Neural cell (in vitro differentiated cells): ENCODE measurements around the gene CDHR5. TPM values are rescaled to one million over a fixed set of nuclear protein-coding genes. Genes with fewer than 3 reads are reported as not detected.

ENCODE experiments used
- H2AFZ ChIP-seq: fragments of 200-600, 300-800 bp; sonication (generic), shearing (Covaris generic); 2 replicates; pipeline ENCODE4 v1.6.0; 2014; ENCODE audit warnings: low read depth, mild to moderate bottlenecking, antibody characterized with exemption, low read length, moderate library complexity
- H3F3A ChIP-seq: fragments of 200-600 bp; shearing (Covaris generic); 2 replicates; pipeline ENCODE4 v1.6.1; 2016; ENCODE audit warnings: mild to moderate bottlenecking, moderate library complexity, mixed read lengths, antibody characterized with exemption, low read length; ENCODE audit not compliant: insufficient read depth, poor library complexity, severe bottlenecking
- H3K27ac ChIP-seq: fragments of 200-600, 300-800 bp; sonication (generic), shearing (Covaris generic); 2 replicates; pipeline ENCODE4 v1.5.1; 2014; ENCODE audit warnings: mild to moderate bottlenecking, low read length, moderate library complexity
- H3K27me3 ChIP-seq: fragments of 300-800, 200-600 bp; sonication (generic), shearing (Covaris generic); 2 replicates; pipeline ENCODE4 v1.6.0; 2014; ENCODE audit warnings: mild to moderate bottlenecking, low read depth, low read length, moderate library complexity; ENCODE audit not compliant: insufficient read depth
- H3K36me3 ChIP-seq: fragments of 300-800, 200-600 bp; sonication (generic), shearing (Covaris generic); 2 replicates; pipeline ENCODE4 v1.5.1; 2014; ENCODE audit warnings: mild to moderate bottlenecking, antibody characterized with exemption, low read length, moderate library complexity; ENCODE audit not compliant: insufficient read depth
- H3K4me2 ChIP-seq: fragments of 300-800, 200-600 bp; sonication (generic), shearing (Covaris generic); 2 replicates; pipeline ENCODE4 v1.6.0; 2014; ENCODE audit warnings: mild to moderate bottlenecking, low read length
- H3K4me3 ChIP-seq: fragments of 300-800, 200-600 bp; sonication (generic), shearing (Covaris generic); 2 replicates; pipeline ENCODE4 v1.5.1; 2014; ENCODE audit warnings: mild to moderate bottlenecking, low read length, moderate library complexity
- H3K79me2 ChIP-seq: fragments of 200-600 bp; shearing (Covaris generic); replicated peaks from 2 replicates; pipeline ENCODE4 v1.6.0; 2014; ENCODE audit warnings: mild to moderate bottlenecking, low read length, moderate library complexity; ENCODE audit not compliant: insufficient read depth
- H3K9ac ChIP-seq: fragments of 300-800, 200-600 bp; sonication (generic), shearing (Covaris generic); 2 replicates; pipeline ENCODE4 v1.6.1; 2016; ENCODE audit warnings: mild to moderate bottlenecking, low read length, mixed read lengths
- H3K9me2 ChIP-seq: fragments of 200-600 bp; shearing (Covaris generic); 2 replicates; pipeline ENCODE4 v1.6.1; 2016; ENCODE audit warnings: mild to moderate bottlenecking, low read length, mixed read lengths; ENCODE audit not compliant: insufficient read depth
- H3K9me3 ChIP-seq: fragments of 200-600, 300-800 bp; sonication (generic), shearing (Covaris generic); 2 replicates; pipeline ENCODE4 v1.6.1; 2016; ENCODE audit warnings: mild to moderate bottlenecking, mixed run types, low read length, moderate library complexity, mixed read lengths
- H4K20me1 ChIP-seq: fragments of 200-600 bp; shearing (Covaris generic); 2 replicates; pipeline ENCODE4 v1.6.1; 2016; ENCODE audit warnings: mild to moderate bottlenecking, mixed run types; ENCODE audit not compliant: insufficient read depth
- CTCF ChIP-seq: fragments of 450-650 bp; IDR thresholded peaks from 2 replicates; pipeline ENCODE4 v1.5.1; 2014; ENCODE audit warnings: antibody characterized with exemption, mild to moderate bottlenecking, moderate library complexity; ENCODE audit not compliant: poor library complexity, severe bottlenecking
- EP300 ChIP-seq: fragments of 450-650 bp; conservative IDR thresholded peaks from 2 replicates; pipeline ENCODE4 v1.6.1; 2014; ENCODE audit warnings: antibody characterized with exemption, mild to moderate bottlenecking, moderate library complexity; ENCODE audit not compliant: poor library complexity, severe bottlenecking
- EZH2 ChIP-seq: fragments of 200-600, 300-800 bp; shearing (Covaris generic), sonication (generic); IDR thresholded peaks from 2 replicates; pipeline ENCODE4 v1.6.1; 2014; ENCODE audit warnings: antibody characterized with exemption, low read length, borderline replicate concordance, mild to moderate bottlenecking; ENCODE audit not compliant: insufficient read depth, poor library complexity, severe bottlenecking
- MXI1 ChIP-seq: fragments of 450-650 bp; conservative IDR thresholded peaks from 2 replicates; pipeline ENCODE4 v1.6.1; 2014; ENCODE audit warnings: antibody characterized with exemption, mild to moderate bottlenecking; ENCODE audit not compliant: poor library complexity, severe bottlenecking
- POLR2AphosphoS5 ChIP-seq: IDR thresholded peaks from 2 replicates; pipeline ENCODE4 v1.6.1; 2012
- REST ChIP-seq: IDR thresholded peaks from 2 replicates; pipeline ENCODE4 v1.6.1; 2012; ENCODE audit warnings: borderline replicate concordance
- SMC3 ChIP-seq: fragments of 450-650 bp; conservative IDR thresholded peaks from 2 replicates; pipeline ENCODE4 v1.6.1; 2014; ENCODE audit warnings: antibody characterized with exemption, mild to moderate bottlenecking, moderate library complexity; ENCODE audit not compliant: poor library complexity
- TAF1 ChIP-seq: IDR thresholded peaks from 2 replicates; pipeline ENCODE4 v1.6.1; 2012; ENCODE audit warnings: low read depth
- polyA plus RNA-seq: library from polyadenylated mRNA; depleted of rRNA; stranded (reverse); fragments of >200 nt; gene quantifications from 2 replicates; pipeline ENCODE4 v1.2.3, GENCODE V29; 2014
- small RNA-seq, 3 experiments: library from RNA; depleted of rRNA; stranded (forward); fragments of <200 nt; gene quantifications; one replicate each; pipeline ENCODE3, GENCODE V24; 2012

CDHR5 gene
- polyA plus RNA-seq, 1 donor from 2014 or later, result not detected

GRCh38 chr11:567629-568292 lies 57.0 kb downstream of the CDHR5 start:
- no peaks in the 10 kb centered on the region for H3K36me3 ChIP-seq
- no peaks in the 10 kb centered on the region for H3K9me3 ChIP-seq
- H2AFZ ChIP-seq, result no peak overlapping the region
- H3K9ac ChIP-seq, result peak overlapping the region; percentile 39
- H3K4me3 ChIP-seq, result peak overlapping the region; percentile 63
- H4K20me1 ChIP-seq, result no peaks in the 10 kb centered on the region
- H3K79me2 ChIP-seq, result no peaks in the 10 kb centered on the region
- H3K4me2 ChIP-seq, result no peak overlapping the region
- no peaks in the 10 kb centered on the region for H3K9me2 ChIP-seq
- no peaks in the 10 kb centered on the region for H3F3A ChIP-seq
- H3K27me3 ChIP-seq, result no peaks in the 10 kb centered on the region
- TF ChIP-seq SMC3 (no peak), CTCF (no peak), TAF1 (no peak), EP300 (no peak), REST (no peak), POLR2AphosphoS5 (no peak), MXI1 (no peak)
- no peak overlapping the region for H3K27ac ChIP-seq

- no peaks in the 10 kb centered on the region for H3K79me2 ChIP-seq
- no peak overlapping the region for H3K4me2 ChIP-seq
- H3K36me3 ChIP-seq, result no peaks in the 10 kb centered on the region
- no peaks in the 10 kb centered on the region for H3K27me3 ChIP-seq
- H3K27ac ChIP-seq, result no peak overlapping the region
- H2AFZ ChIP-seq, result no peak overlapping the region
- H3K9ac ChIP-seq, result no peak overlapping the region
- no peaks in the 10 kb centered on the region for H3F3A ChIP-seq
- no peaks in the 10 kb centered on the region for H3K9me3 ChIP-seq
- no peaks in the 10 kb centered on the region for H4K20me1 ChIP-seq
- no peak overlapping the region for H3K4me3 ChIP-seq
- TF ChIP-seq POLR2AphosphoS5 (no peak), TAF1 (no peak), EZH2 (no peak), REST (no peak), MXI1 (no peak)
- H3K9me2 ChIP-seq, result no peaks in the 10 kb centered on the region
These were observed 57.6 kb downstream of the CDHR5 start for GRCh38 chr11:567011-567628.

Small RNAs within 50 kb of the gene (small RNA-seq; reads per million reads assigned to genes)
- 184 to 435 (median 219) reads per million in 3 experiments for gene MIR210

Other genes starting within 250 kb of the CDHR5 start
- not detected in 2 replicates for gene PKP3, start 230.7 kb downstream of the CDHR5 start, polyA plus RNA-seq
- gene SIGIRR, start 210.0 kb downstream of the CDHR5 start, polyA plus RNA-seq, result 1.6 and 5.6 TPM in 2 replicates
- gene ANO9, start 182.9 kb downstream of the CDHR5 start, polyA plus RNA-seq, result not detected in 2 replicates
- gene PTDSS2, start 174.7 kb downstream of the CDHR5 start, polyA plus RNA-seq, result 39.1 and 54.3 TPM in 2 replicates
- gene RNH1, start 117.7 kb downstream of the CDHR5 start, polyA plus RNA-seq, result 71.8 and 82.4 TPM in 2 replicates
- gene HRAS, start 89.4 kb downstream of the CDHR5 start, polyA plus RNA-seq, result 119 and 120 TPM in 2 replicates
- 0.76 and 1.3 TPM in 2 replicates for gene LRRC56, start 87.4 kb downstream of the CDHR5 start, polyA plus RNA-seq
- gene LMNTD2, start 64.2 kb downstream of the CDHR5 start, polyA plus RNA-seq, result 0.61 and 3.0 TPM in 2 replicates
- 37.1 and 51.5 TPM in 2 replicates for gene RASSF7, start 64.0 kb downstream of the CDHR5 start, polyA plus RNA-seq
- 8.5 and 12.1 TPM in 2 replicates for gene PHRF1, start 48.5 kb downstream of the CDHR5 start, polyA plus RNA-seq
- gene IRF7, start 9.0 kb downstream of the CDHR5 start, polyA plus RNA-seq, result 1.1 and 4.6 TPM in 2 replicates
- gene SCT, start 2.2 kb upstream of the CDHR5 start, polyA plus RNA-seq, result not detected in 2 replicates
- gene DRD4, start 12.3 kb upstream of the CDHR5 start, polyA plus RNA-seq, result 0.86 TPM in 1 of 2 replicates, not detected in the other
- 87.6 and 94.9 TPM in 2 replicates for gene DEAF1, start 70.3 kb upstream of the CDHR5 start, polyA plus RNA-seq
- 23.1 and 30.9 TPM in 2 replicates for gene TMEM80, start 70.9 kb upstream of the CDHR5 start, polyA plus RNA-seq
- gene EPS8L2, start 81.3 kb upstream of the CDHR5 start, polyA plus RNA-seq, result 3.5 and 7.5 TPM in 2 replicates
- gene TALDO1, start 122.5 kb upstream of the CDHR5 start, polyA plus RNA-seq, result 156 and 158 TPM in 2 replicates
- gene GATD1, start 152.5 kb upstream of the CDHR5 start, polyA plus RNA-seq, result 131 and 146 TPM in 2 replicates
- gene CEND1, start 165.1 kb upstream of the CDHR5 start, polyA plus RNA-seq, result 11.8 and 16.2 TPM in 2 replicates
- gene SLC25A22, start 173.3 kb upstream of the CDHR5 start, polyA plus RNA-seq, result 40.9 and 66.4 TPM in 2 replicates
- 13.3 and 34.9 TPM in 2 replicates for gene PIDD1, start 180.3 kb upstream of the CDHR5 start, polyA plus RNA-seq
- gene RPLP2, start 185.0 kb upstream of the CDHR5 start, polyA plus RNA-seq, result 147 and 167 TPM in 2 replicates
- gene PNPLA2, start 194.0 kb upstream of the CDHR5 start, polyA plus RNA-seq, result 7.3 and 7.8 TPM in 2 replicates
- gene CRACR2B, start 203.0 kb upstream of the CDHR5 start, polyA plus RNA-seq, result 1.2 and 6.5 TPM in 2 replicates
- 70.8 and 80.1 TPM in 2 replicates for gene CD151, start 208.0 kb upstream of the CDHR5 start, polyA plus RNA-seq
- gene POLR2L, start 217.6 kb upstream of the CDHR5 start, polyA plus RNA-seq, result 50.6 and 62.3 TPM in 2 replicates
- gene TSPAN4, start 217.9 kb upstream of the CDHR5 start, polyA plus RNA-seq, result 68.1 and 68.3 TPM in 2 replicates